Measurements from ENCODE around the gene STX8. TPM values are rescaled to one million over a fixed set of nuclear protein-coding genes. Genes with fewer than 3 reads are reported as not detected.

Gene STX8
- total RNA-seq, 1 experiment from 2014 or later, result 38.8 TPM

- TF ChIP-seq SRF (IDR thresholded peaks at IDR 0.05; ENCODE audit: low read depth), result no peak
These were observed 366.3 kb downstream of the STX8 start (continued) for GRCh38 chr17:9209347-9209746.

- no peak overlapping the region for H3K9ac ChIP-seq (ENCODE audit: low read length)
- H3K27me3 ChIP-seq (ENCODE audit: insufficient read depth, low read length), result no peaks in the 10 kb centered on the region
- H3K9me2 ChIP-seq (ENCODE audit: insufficient read depth), result no peaks in the 10 kb centered on the region
- H3K79me2 ChIP-seq (ENCODE audit: insufficient read depth, low read length), result no peaks in the 10 kb centered on the region
- no peak overlapping the region for H2AFZ ChIP-seq (ENCODE audit: low read depth, low read length, poor library complexity, severe bottlenecking)
- H3K27ac ChIP-seq (ENCODE audit: low read depth, low read length), result no peak overlapping the region
- H3K4me2 ChIP-seq (ENCODE audit: low read length), result no peak overlapping the region
- BruUV-seq (replicated peaks), result no TSS peak
- no peaks in the 10 kb centered on the region for H4K20me1 ChIP-seq (ENCODE audit: insufficient read depth)
- no peak overlapping the region for H3K4me3 ChIP-seq (replicated peaks in 1 of 2; ENCODE audit: low read depth in 1 of 2, low read length in 2 of 2)
- ChIA-PET RAD21 (ENCODE audit: low non-redundant PET in 1 of 2, low total read pairs in 2 of 2, uncharacterized antibody in 2 of 2, unreplicated experiment in 2 of 2) (no interaction called here), POLR2A (no interaction called here), CTCF (no interaction called here)
- ATAC-seq, result no peak
- H3K9me3 ChIP-seq (ENCODE audit: control insufficient read depth in 1 of 2, insufficient read depth in 1 of 2, low read depth in 1 of 2, low read length in 2 of 2), result no peaks in the 10 kb centered on the region
- no peaks in the 10 kb centered on the region for H3K4me1 ChIP-seq (ENCODE audit: control insufficient read depth in 1 of 2, insufficient read depth in 2 of 2, low read length in 2 of 2)
- TF ChIP-seq SRF (IDR thresholded peaks at IDR 0.05; ENCODE audit: low read depth) (no peak), FOSL1 (IDR thresholded peaks at IDR 0.05; ENCODE audit: low read depth) (no peak), YY1 (IDR thresholded peaks at IDR 0.05; ENCODE audit: extremely low read depth, insufficient replicate concordance, low read depth, low read length) (no peak), EZH2phosphoT487 (IDR thresholded peaks at IDR 0.05; ENCODE audit: borderline replicate concordance) (no peak), SIN3A (IDR thresholded peaks at IDR 0.05; ENCODE audit: low read depth) (no peak), TCF7L2 (IDR thresholded peaks at IDR 0.05; ENCODE audit: borderline replicate concordance, extremely low read depth, insufficient read depth, insufficient read length) (no peak), REST (IDR thresholded peaks at IDR 0.05; ENCODE audit: low read depth) (no peak), JUND (IDR thresholded peaks at IDR 0.05) (no peak), ATF3 (IDR thresholded peaks at IDR 0.05) (no peak), CEBPB (IDR thresholded peaks at IDR 0.05; ENCODE audit: low read depth) (no peak), ZNF274 (IDR thresholded peaks at IDR 0.05; ENCODE audit: low read depth, low read length) (no peak)
- no peaks in the 10 kb centered on the region for H3K36me3 ChIP-seq (ENCODE audit: control insufficient read depth in 1 of 2, insufficient read depth in 2 of 2, low read length in 2 of 2)
- no peak for DNase-seq (ENCODE audit: low read depth, low spot score)
- intact Hi-C loops (cut with micrococcal nuclease), result no loop called here
These were observed 367.1 kb downstream of the STX8 start for GRCh38 chr17:9208381-9209105.
